ENCODE measurements around the gene SYNJ1. TPM values are rescaled to one million over a fixed set of nuclear protein-coding genes. Genes with fewer than 3 reads are reported as not detected.
"Not testable (repeated sequence)": the region's sequence is repeated elsewhere in the genome, so short reads cannot be mapped to it uniquely, and the experiment has no call there.

The SYNJ1 gene
- polyA plus RNA-seq, 3 donors: 4.0 to 16.5 (median 8.1) TPM

- peak; percentile 78 to 92 (median 85) for DNase-seq
- Mint-ChIP-seq H3K9me3 (no peaks in the 10 kb centered on the region), H3K27me3 (ENCODE audit: low read depth in 3 of 3) (peaks cover under 1 to 13% (median 6%) of the 10 kb centered on the region in 3 donors), H3K36me3 (peaks cover 18 to 19% of the 10 kb centered on the region in 2 donors), H3K4me1 (peaks cover 16% of the 10 kb centered on the region), H3K4me3 (peak within 1 kb of the TSS; percentile 95 to 99), H3K27ac (peak within 1 kb of the TSS; percentile 93 to 99 (median 98))
- H3K27me3 ChIP-seq (ENCODE audit: control insufficient read depth in 2 of 2, insufficient read depth in 2 of 2, low read length in 2 of 2): no peaks in the 10 kb centered on the region
- peaks cover 16 to 20% of the 10 kb centered on the region in 2 donors for H3K4me1 ChIP-seq (ENCODE audit: control insufficient read depth in 1 of 2, insufficient read depth in 2 of 2, low read length in 2 of 2)
- under 1% methylated on average over 81 of the region's 81 CpGs for WGBS (ENCODE audit: insufficient coverage)
- peak within 1 kb of the TSS; percentile 82 for H3K9ac ChIP-seq (ENCODE audit: insufficient read depth, low read length, poor library complexity, severe bottlenecking)
- TF ChIP-seq CTCF (IDR thresholded peaks at IDR 0.05): no peak
- H2AFZ ChIP-seq (ENCODE audit: insufficient read depth, low read depth, low read length, poor library complexity, severe bottlenecking): peak within 1 kb of the TSS; percentile 97
- H4K20me1 ChIP-seq (ENCODE audit: insufficient read depth, low read length): no peaks in the 10 kb centered on the region
- H3K79me2 ChIP-seq (ENCODE audit: insufficient read depth, low read length): peaks cover 21% of the 10 kb centered on the region
- intact Hi-C loops (cut with micrococcal nuclease): no loop called here
- H3K4me2 ChIP-seq (replicated peaks; ENCODE audit: extremely low read depth, low read length, poor library complexity, severe bottlenecking): peak within 1 kb of the TSS; percentile 96
- H3K4me3 ChIP-seq (replicated peaks in 1 of 3; ENCODE audit: low read depth in 2 of 3, low read length in 3 of 3): peak within 1 kb of the TSS; percentile 53 to 94 (median 84)
- H3K9me3 ChIP-seq (replicated peaks in 1 of 2; ENCODE audit: control insufficient read depth in 1 of 2, insufficient read depth in 1 of 2, low read length in 2 of 2): no peaks in the 10 kb centered on the region
- peaks cover 12 to 26% of the 10 kb centered on the region in 2 donors for H3K36me3 ChIP-seq (replicated peaks in 1 of 2; ENCODE audit: control insufficient read depth in 1 of 2, insufficient read depth in 2 of 2, low read length in 2 of 2)
- H3K27ac ChIP-seq (ENCODE audit: low read depth in 1 of 2, low read length in 2 of 2): peak within 1 kb of the TSS; percentile 55 to 85
These were observed 115.5 kb downstream of the SYNJ1 start, which contains the start of gene CFAP298 for GRCh38 chr21:32612075-32612998. Gene CFAP298 (minus strand): TSS chr21:32612377. CDS start chr21:32612243, 134 bp downstream.

DNA sequence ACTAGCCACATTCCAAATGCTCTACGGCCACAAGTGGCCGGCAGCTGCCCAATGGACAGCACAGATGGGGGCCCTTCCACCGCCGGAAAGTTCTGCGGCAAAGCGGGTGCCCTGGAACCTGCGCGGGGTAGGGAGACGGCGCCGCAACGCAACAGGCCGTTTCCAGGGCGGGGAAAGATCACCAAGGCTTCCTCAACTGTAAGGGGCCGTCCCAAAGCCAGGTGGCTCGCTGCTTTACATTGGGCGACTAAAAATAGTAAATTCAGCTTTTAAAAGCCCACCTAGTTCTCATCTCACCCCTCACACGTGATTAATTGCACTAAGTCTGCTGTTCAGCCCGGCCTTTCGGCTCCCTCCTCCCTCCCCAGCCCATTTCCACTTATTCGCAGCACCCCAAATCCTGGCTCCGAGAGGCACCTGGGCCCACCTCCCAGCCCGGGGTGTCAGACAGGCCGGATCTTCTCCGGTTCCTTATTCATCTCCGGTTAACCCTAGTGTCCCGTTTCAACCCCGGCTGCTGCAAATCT is 116.3 kb downstream of the SYNJ1 start:
- Histone ChIP-seq H3K27ac (ENCODE audit: low read depth in 1 of 2, low read length in 2 of 2) (peak overlapping the region; percentile 55 to 85), H3K4me1 (ENCODE audit: control insufficient read depth in 1 of 2, insufficient read depth in 2 of 2, low read length in 2 of 2) (peaks cover 16 to 20% of the 10 kb centered on the region in 2 donors), H3K9ac (ENCODE audit: insufficient read depth, low read length, poor library complexity, severe bottlenecking) (peak overlapping the region; percentile 82), H3K4me3 (replicated peaks in 1 of 3; ENCODE audit: low read depth in 2 of 3, low read length in 3 of 3) (peak overlapping the region; percentile 53 to 94 (median 84)), H3K79me2 (ENCODE audit: insufficient read depth, low read length) (peaks cover 21% of the 10 kb centered on the region), H3K36me3 (replicated peaks in 1 of 2; ENCODE audit: control insufficient read depth in 1 of 2, insufficient read depth in 2 of 2, low read length in 2 of 2) (peaks cover 18 to 34% of the 10 kb centered on the region in 2 donors), H3K9me3 (replicated peaks in 1 of 2; ENCODE audit: control insufficient read depth in 1 of 2, insufficient read depth in 1 of 2, low read length in 2 of 2) (no peaks in the 10 kb centered on the region), H2AFZ (ENCODE audit: insufficient read depth, low read depth, low read length, poor library complexity, severe bottlenecking) (peak overlapping the region; percentile 97), H4K20me1 (ENCODE audit: insufficient read depth, low read length) (no peaks in the 10 kb centered on the region), H3K4me2 (replicated peaks; ENCODE audit: extremely low read depth, low read length, poor library complexity, severe bottlenecking) (peak overlapping the region; percentile 96), H3K27me3 (ENCODE audit: control insufficient read depth in 2 of 2, insufficient read depth in 2 of 2, low read length in 2 of 2) (no peaks in the 10 kb centered on the region)
- intact Hi-C loops (cut with micrococcal nuclease): no loop called here
- peak overlapping the region; percentile 63 to 99 (median 98) for H3K27ac Mint-ChIP-seq
- no peaks in the 10 kb centered on the region for H3K9me3 Mint-ChIP-seq
- H3K27me3 Mint-ChIP-seq (ENCODE audit: low read depth in 3 of 3): peaks cover 0 to 13% (median 4%) of the 10 kb centered on the region in 3 donors
- DNase-seq: peak in 1 of 3 donors; percentile 1
- peaks cover 16% of the 10 kb centered on the region for H3K4me1 Mint-ChIP-seq
- peak overlapping the region; percentile 95 to 99 for H3K4me3 Mint-ChIP-seq
- H3K36me3 Mint-ChIP-seq: peaks cover 22 to 24% of the 10 kb centered on the region in 2 donors
- WGBS (ENCODE audit: insufficient coverage): under 1% methylated on average over 28 of the region's 28 CpGs
- TF ChIP-seq CTCF (IDR thresholded peaks at IDR 0.05): no peak

DNA sequence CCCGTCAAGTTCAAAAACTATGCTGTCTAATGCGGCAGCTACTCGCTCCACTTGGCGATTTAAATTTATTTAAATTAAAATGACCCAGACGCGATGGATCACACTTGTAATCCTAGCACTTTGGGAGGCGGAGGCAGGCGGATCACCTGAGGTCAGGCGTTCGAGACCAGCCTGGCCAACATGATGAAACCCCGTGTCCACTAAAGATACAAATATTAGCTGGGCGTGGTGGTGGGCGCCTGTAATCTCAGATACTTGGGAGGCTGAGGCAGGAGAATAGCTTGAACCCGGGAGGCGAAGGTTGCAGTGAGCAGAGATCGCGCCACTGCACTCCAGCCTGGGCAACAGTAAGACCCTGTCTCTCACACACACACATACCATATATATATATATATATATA is 116.9 kb downstream of the SYNJ1 start:
- Mint-ChIP-seq H3K27me3 (ENCODE audit: low read depth in 3 of 3) (peaks cover 0 to 13% (median 4%) of the 10 kb centered on the region in 3 donors), H3K36me3 (peaks cover 27 to 30% of the 10 kb centered on the region in 2 donors), H3K4me1 (peaks cover 16% of the 10 kb centered on the region), H3K27ac (peak overlapping the region in 1 of 7 donors; percentile 20)
- H3K9ac ChIP-seq (ENCODE audit: insufficient read depth, low read length, poor library complexity, severe bottlenecking); H3K9me3 ChIP-seq (replicated peaks in 1 of 2; ENCODE audit: control insufficient read depth in 1 of 2, insufficient read depth in 1 of 2, low read length in 2 of 2); H3K4me3 ChIP-seq (replicated peaks in 1 of 3; ENCODE audit: low read depth in 2 of 3, low read length in 3 of 3); H3K4me3 Mint-ChIP-seq; intact Hi-C loops (cut with micrococcal nuclease); H4K20me1 ChIP-seq (ENCODE audit: insufficient read depth, low read length); DNase-seq; H3K9me3 Mint-ChIP-seq; H3K27ac ChIP-seq (ENCODE audit: low read depth in 1 of 2, low read length in 2 of 2); H3K27me3 ChIP-seq (ENCODE audit: control insufficient read depth in 2 of 2, insufficient read depth in 2 of 2, low read length in 2 of 2): not testable (repeated sequence)
- Histone ChIP-seq H3K36me3 (replicated peaks in 1 of 2; ENCODE audit: control insufficient read depth in 1 of 2, insufficient read depth in 2 of 2, low read length in 2 of 2) (peaks cover 22 to 40% of the 10 kb centered on the region in 2 donors), H3K4me2 (replicated peaks; ENCODE audit: extremely low read depth, low read length, poor library complexity, severe bottlenecking) (peak overlapping the region; percentile 11), H3K4me1 (ENCODE audit: control insufficient read depth in 1 of 2, insufficient read depth in 2 of 2, low read length in 2 of 2) (peaks cover 16 to 20% of the 10 kb centered on the region in 2 donors), H3K79me2 (ENCODE audit: insufficient read depth, low read length) (peaks cover 21% of the 10 kb centered on the region), H2AFZ (ENCODE audit: insufficient read depth, low read depth, low read length, poor library complexity, severe bottlenecking) (peak overlapping the region; percentile 97)
- 90% methylated on average over 12 of the region's 17 CpGs for WGBS (ENCODE audit: insufficient coverage)
